ENCODE measurements around the gene PLEKHA5.

DNA sequence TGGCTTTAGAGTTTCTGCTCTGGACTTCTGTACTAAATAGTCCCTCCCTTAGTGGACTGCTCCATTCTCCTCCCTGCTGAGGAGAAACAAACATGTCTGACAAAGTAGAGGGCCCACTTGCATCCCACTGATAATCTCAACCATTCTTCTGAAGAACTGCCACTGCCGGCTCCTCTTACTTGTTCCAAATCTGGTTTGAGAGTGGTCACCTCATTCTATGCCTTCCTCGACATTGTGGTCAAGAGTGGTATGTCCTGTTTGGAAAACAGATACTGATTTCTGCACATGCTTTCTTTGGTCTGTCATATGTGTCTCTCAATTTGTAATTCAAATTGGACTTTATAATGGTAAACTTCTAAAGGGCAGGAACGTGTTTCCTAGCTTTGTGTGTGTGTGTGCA is 36.3 kb upstream of the PLEKHA5 start:
- TF ChIP-seq, protein P1, sequence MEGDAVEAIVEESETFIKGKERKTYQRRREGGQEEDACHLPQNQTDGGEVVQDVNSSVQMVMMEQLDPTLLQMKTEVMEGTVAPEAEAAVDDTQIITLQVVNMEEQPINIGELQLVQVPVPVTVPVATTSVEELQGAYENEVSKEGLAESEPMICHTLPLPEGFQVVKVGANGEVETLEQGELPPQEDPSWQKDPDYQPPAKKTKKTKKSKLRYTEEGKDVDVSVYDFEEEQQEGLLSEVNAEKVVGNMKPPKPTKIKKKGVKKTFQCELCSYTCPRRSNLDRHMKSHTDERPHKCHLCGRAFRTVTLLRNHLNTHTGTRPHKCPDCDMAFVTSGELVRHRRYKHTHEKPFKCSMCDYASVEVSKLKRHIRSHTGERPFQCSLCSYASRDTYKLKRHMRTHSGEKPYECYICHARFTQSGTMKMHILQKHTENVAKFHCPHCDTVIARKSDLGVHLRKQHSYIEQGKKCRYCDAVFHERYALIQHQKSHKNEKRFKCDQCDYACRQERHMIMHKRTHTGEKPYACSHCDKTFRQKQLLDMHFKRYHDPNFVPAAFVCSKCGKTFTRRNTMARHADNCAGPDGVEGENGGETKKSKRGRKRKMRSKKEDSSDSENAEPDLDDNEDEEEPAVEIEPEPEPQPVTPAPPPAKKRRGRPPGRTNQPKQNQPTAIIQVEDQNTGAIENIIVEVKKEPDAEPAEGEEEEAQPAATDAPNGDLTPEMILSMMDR (IDR thresholded peaks at IDR 0.05): no peak
- no peak for TF ChIP-seq POLR2A (IDR thresholded peaks at IDR 0.05)

Data from testis (tissue), 2 donors.